ENCODE data around the gene ASPSCR1.
"Not testable (repeated sequence)": the region's sequence is repeated elsewhere in the genome, so short reads cannot be mapped to it uniquely, and the experiment has no call there.

ASPSCR1 gene

GRCh38 chr17:81960130-81960958 lies 17.1 kb upstream of the ASPSCR1 start:
- DNase-seq (ENCODE audit: low spot score), result no peak

- no peak for DNase-seq (ENCODE audit: low spot score)
Measured at GRCh38 chr17:81961087-81961511, 16.3 kb upstream of the ASPSCR1 start, which contains the start of gene NOTUM. NOTUM (minus strand) TSS chr17:81961187; CDS start chr17:81960909, 278 bp downstream.

GRCh38 chr17:81961521-81962498 lies 15.6 kb upstream of the ASPSCR1 start:
- DNase-seq (ENCODE audit: low spot score), result no peak

- DNase-seq (ENCODE audit: low spot score), result no peak
Measured at GRCh38 chr17:81962499-81963441, 14.7 kb upstream of the ASPSCR1 start.

- DNase-seq (ENCODE audit: low spot score), result no peak
Measured at GRCh38 chr17:81964081-81964849, 13.2 kb upstream of the ASPSCR1 start.

GRCh38 chr17:81966343-81967243 lies 10.8 kb upstream of the ASPSCR1 start:
- no peak for DNase-seq (ENCODE audit: low spot score)

GRCh38 chr17:81967244-81967532 lies 10.2 kb upstream of the ASPSCR1 start:
- DNase-seq (ENCODE audit: low spot score), result no peak

GRCh38 chr17:81967533-81968395 lies 9.7 kb upstream of the ASPSCR1 start:
- DNase-seq (ENCODE audit: low spot score), result peak; percentile 98

- no peak for DNase-seq (ENCODE audit: low spot score)
Measured at GRCh38 chr17:81968396-81968745, 9.1 kb upstream of the ASPSCR1 start.

GRCh38 chr17:81968850-81969812 lies 8.3 kb upstream of the ASPSCR1 start:
- DNase-seq (ENCODE audit: low spot score), result no peak

GRCh38 chr17:81973432-81973831 lies 4.0 kb upstream of the ASPSCR1 start:
- no peak for DNase-seq (ENCODE audit: low spot score)

- no peak for DNase-seq (ENCODE audit: low spot score)
Measured at GRCh38 chr17:81976332-81977210, 858 bp upstream of the ASPSCR1 start.

- no peak for DNase-seq (ENCODE audit: low spot score)
Measured at GRCh38 chr17:81978524-81979298, 1.3 kb downstream of the ASPSCR1 start.

- DNase-seq (ENCODE audit: low spot score), result no peak
Measured at GRCh38 chr17:81980122-81980521, 2.7 kb downstream of the ASPSCR1 start.

GRCh38 chr17:81980707-81981343 lies 3.4 kb downstream of the ASPSCR1 start:
- no peak for DNase-seq (ENCODE audit: low spot score)

- DNase-seq (ENCODE audit: low spot score), result not testable (repeated sequence)
Measured at GRCh38 chr17:81981511-81981910, 4.1 kb downstream of the ASPSCR1 start.

Measured in COLO829 (cell line).